HG03095 (cell line): ENCODE results near the gene ZCCHC14.

Source experiments
- ATAC-seq: cut with Tn5 transposase; IDR thresholded peaks from one replicate; pipeline ENCODE4 v1.9.1; 2021; ENCODE audit warnings: moderate library complexity; ENCODE audit not compliant: unreplicated experiment

ZCCHC14 gene

GRCh38 chr16:87459027-87459426 lies 33.8 kb downstream of the ZCCHC14 start:
- ATAC-seq, result no peak

DNA sequence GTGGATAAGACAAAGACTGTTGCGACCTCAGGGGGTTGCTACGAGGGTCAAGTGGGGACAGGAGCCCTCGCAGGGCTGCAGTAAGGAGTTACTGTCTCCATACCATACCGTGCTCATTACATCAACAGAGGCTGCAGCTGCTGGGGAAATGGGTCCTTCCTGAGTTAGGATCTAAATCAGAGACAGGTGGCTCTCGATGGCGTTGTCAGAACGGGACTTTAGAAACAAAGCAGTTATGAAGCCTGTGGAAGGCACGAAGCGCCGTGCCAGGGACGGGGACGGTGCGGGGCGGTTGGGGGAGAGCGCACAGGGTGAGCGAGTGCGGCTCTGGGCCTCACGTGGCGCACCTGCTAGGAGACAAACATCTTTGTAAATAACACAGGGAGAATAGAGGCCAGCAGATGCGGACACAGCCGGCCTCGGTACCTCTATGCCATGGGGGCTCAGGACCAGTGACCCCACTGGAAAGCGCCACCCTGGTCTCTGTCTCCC lies 34.4 kb downstream of the ZCCHC14 start:
- ATAC-seq, result no peak

- no peak for ATAC-seq
Observed at GRCh38 chr16:87457709-87458423, 35.0 kb downstream of the ZCCHC14 start.

- no peak for ATAC-seq
Observed at GRCh38 chr16:87457061-87457611, 35.7 kb downstream of the ZCCHC14 start.

GRCh38 chr16:87454391-87454790 lies 38.4 kb downstream of the ZCCHC14 start:
- ATAC-seq, result no peak

DNA sequence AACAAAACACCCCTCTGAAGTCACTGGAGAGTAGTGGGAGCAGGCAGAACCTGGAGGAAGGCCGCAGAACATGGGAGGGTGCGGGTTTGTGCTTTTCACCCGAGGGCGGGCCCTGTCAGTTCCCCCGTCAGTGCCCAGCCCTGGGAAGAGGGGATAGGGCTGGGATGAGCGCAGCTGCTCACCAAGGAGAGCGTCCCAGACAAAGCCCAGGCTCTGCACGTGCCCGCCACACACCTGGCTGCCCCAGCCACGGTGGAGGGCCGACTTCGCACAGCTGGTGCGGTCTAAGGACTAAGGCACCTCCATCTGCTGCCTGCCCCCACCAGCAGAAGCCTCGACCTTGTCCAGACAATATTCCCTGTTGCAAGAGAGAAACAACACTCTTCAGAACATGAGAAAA lies 39.5 kb downstream of the ZCCHC14 start:
- no peak for ATAC-seq

DNA sequence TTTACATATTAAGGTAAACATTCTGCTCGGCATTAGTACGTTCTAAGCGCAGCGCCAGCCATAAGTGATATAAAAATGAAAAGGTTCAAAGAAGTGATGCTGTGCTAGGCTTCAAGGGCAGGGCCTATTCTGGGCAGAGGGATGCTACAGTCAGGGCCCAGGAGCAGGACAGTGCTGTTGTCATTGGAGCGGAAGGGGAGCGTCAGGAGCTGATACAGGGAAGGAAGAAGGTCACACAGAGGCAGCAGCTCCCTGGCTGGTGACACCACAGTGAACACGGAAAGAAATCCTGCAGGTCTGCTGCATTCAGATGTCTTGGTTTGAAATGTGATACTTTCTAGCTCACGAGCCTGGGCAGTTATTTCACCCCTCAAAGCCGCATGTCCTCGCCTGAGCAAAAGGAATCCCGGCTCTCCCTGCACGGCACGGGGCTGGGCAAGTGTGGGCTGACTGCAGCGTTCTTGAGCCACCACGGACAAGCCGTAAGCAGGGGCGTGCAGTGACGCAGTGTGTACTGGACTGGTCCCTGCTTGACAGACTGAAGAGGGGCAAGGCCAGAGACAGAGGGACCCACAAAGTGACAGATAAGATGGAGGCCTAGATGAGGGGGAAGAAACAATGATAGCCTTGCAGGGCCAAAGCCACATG lies 41.1 kb downstream of the ZCCHC14 start:
- ATAC-seq, result no peak

GRCh38 chr16:87448866-87449265 lies 44.0 kb downstream of the ZCCHC14 start:
- ATAC-seq, result no peak

GRCh38 chr16:87447323-87447722 lies 45.5 kb downstream of the ZCCHC14 start:
- ATAC-seq, result no peak

DNA sequence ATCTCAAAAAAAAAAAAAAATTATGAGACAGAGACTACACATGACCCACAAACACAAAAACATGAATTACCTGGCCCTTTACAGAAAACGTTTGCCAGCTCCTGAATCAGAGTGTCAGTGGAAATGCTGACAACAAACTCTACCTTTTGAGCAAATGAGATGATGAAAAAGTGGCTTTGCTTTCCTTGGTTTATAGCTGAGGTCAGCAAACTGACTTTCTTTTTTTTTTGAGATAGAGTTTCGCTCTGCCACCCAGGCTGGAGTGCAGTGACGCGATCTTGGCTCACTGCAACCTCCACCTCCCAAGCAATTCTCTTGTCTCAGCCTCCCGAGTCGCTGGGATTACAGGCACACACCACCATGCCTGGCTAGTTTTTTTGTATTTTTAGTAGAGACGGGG lies 46.3 kb downstream of the ZCCHC14 start:
- ATAC-seq, result no peak

DNA sequence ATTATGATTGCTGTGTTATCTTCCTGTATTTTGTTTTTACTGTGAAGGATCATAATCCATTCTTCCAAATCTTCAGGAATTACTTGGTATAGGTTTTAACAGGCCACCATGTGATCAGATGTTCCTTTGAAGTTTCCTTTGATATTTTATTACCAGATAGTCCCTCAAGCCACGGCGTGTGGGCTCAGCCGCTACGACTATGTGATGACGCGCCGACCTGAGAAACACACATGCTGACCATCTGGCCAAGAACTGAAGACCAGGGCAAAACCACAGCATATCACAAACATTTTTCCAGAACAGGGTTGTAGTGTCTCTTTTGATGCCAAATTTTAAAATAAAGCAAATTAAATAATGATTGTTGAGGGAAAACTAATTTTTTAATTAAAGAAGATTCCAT lies 47.3 kb downstream of the ZCCHC14 start:
- ATAC-seq, result no peak

DNA sequence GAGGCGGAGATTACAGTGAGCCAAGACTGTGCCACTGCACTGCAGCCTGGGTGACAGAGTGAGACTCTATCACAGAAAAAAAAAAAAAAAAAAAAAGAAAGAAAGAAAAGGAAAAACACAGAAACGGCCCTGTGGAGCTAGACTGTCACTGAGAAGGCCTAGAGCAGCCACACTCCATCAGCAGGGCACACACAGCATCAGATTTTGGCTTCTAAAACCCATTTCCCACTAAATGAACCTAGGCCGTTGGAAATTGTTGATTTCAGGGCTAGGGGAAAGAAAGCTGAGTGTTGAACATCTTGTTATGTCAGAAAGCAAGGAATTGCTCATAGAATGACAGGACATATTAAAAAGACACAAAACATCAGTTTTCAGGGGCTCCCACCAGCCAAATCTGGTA lies 48.9 kb downstream of the ZCCHC14 start:
- no peak for ATAC-seq

DNA sequence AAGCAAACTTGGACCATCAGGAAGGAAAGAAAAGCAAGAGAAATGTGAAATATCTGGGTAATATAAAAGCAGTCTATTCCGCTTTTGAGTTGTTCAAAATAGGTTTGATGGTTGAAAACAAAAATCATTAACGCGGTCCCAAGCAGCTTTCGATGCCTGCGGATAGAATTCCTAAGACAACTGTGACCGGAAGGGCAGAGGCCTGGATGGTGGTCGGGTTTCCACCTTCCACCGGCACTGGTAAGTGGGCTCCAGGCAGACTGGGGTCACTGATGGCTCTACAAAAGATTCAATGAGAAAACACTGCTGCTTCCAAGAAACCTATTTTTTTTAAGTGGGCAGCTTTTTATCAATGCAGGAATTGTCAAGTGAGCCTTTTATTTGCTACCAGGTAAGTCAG lies 49.8 kb downstream of the ZCCHC14 start:
- no peak for ATAC-seq

DNA sequence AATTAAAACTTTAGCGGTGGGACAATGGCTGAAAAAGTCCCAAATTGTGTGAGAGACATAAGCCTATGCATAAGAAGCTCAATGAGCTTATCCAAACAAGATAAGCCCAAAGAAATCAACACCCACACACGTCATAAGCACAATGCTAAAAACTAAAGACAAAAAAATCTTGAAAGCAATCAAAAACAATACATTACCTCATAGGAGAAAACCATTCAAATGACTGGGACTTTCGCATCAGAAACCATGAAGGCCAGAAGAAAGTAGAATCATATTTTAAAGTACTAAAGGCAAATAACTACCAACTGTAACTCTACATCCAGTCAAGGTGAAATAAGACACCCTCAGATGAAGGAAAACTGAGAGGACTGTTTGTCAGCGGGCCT lies 50.2 kb downstream of the ZCCHC14 start:
- ATAC-seq, result no peak

- no peak for ATAC-seq
Observed at GRCh38 chr16:87441886-87442580, 50.8 kb downstream of the ZCCHC14 start.

DNA sequence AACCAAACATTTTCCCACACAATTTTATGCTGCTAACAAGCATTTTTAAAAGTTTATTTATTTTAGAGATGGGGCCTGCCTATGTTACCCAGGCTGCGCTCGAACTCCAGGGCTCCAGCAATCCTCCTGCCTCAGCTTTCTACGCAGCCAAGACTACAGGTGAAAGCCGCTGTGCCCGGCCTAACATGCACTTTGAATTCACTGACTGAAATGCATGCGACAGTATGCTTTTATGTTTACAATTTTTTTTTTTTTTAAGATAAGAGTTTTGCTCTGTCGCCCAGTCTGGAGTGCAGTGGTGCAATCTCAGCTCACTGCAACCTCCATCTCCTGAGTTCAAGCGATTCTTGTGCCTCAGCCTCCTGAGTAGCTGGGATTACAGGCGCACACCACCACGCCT lies 52.9 kb downstream of the ZCCHC14 start:
- ATAC-seq, result no peak

DNA sequence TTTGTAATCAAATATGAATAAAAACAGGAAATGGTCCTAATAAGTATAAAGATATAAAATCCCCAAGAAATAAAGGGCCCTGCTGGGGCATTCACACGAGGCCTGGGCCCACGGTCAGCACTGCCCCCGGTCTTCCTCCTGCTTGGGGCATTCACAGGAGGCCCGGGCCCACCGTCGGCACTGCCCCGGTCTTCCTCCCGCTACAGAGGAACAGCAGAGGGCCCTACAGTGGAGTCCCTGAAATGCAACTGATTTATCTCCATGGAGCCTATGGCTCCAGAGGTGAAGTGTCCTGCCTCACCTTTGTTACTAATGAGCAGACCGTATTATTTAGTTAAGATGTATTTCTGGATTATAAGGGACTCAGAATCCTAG lies 54.2 kb downstream of the ZCCHC14 start:
- ATAC-seq, result no peak

DNA sequence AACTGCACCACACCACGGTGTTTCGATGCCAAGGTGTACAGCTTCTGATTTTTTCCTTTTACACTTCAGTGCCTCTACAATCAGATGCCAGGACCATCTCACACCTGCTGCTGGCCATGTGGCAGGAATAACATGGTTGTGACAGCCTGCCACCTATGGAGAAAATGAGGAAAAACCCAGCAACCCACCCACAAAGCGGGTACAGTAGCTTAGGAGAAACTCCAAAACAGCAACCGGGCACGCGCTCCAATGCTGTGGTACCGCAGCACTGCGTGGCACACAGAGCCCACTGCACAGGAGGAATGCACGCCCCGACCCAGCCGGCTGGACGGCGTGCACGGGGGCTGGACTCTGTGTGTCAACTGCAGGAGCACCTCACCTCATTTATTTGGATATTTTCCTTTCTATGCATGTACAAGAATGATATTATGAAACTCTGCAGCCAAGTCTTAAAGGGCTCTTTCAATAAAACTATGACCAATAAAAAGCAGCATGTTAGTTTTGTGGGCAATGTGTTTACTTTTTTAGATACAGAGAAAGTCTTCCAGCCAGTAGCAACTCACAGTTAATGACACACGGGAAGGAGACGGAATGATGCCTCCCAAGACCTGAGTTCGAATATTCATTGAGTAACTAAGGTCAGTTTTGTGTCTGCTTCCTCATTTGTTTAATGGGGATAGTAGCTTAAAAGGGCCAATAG lies 54.8 kb downstream of the ZCCHC14 start:
- no peak for ATAC-seq

GRCh38 chr16:87437327-87437726 lies 55.5 kb downstream of the ZCCHC14 start:
- ATAC-seq, result no peak

DNA sequence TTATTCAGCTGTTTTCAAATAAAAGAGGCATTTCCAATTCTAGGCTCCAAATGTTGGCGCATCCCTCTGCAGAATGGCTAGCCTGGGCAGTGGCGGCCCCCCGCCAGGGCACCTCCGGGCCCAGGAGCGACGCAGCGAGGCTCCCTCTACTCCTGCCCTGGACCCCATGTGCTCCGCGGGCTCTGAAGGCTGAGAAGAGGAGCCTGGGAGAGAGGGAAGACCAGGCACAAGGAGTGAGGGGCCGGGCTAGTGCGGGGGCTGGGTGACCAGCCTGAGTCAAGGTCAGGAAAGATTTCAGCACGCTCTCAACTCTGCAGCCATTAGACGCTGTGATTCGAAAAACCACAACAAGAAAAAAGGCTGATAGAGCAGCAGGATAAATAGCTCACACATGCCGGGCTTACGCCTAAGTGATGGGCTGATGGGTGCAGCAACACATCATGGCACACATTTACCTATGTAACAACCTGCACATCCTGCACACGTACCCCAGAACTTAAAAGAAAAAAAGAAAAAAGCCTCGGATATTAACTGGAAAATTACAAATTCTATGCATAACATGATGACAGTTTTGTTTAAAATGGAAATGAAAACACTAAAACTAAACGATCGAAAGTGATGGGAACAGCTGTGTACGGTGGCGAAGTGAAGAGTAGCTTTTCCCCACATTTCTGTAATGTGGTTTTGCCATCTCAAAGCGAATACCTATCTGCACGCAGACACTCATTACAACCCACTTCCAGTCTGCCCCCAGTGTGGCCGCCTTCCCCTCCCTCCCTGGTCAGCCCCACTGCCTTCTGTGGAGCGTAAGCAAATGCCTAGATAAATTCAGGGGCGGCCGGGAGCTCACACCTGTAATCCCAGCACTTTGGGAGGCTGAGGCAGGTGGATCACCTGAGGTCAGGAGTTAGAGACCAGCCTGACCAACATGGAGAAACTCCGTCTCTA lies 56.3 kb downstream of the ZCCHC14 start:
- ATAC-seq, result no peak
